IgD-negative memory B cell (primary cell): ENCODE results near the gene POTEF. TPM values are rescaled to one million over a fixed set of nuclear protein-coding genes. Genes with fewer than 3 reads are reported as not detected.
A peak's percentile ranks its signal among the peaks of the same experiment; 100 is the strongest.
"Not testable (repeated sequence)": the region's sequence is repeated elsewhere in the genome, so short reads cannot be mapped to it uniquely, and the experiment has no call there.

Experiments used
- H3K27ac Mint-ChIP-seq, 3 donors: one replicate each; pipeline ENCODE4 v1.8.0; 2020 to 2022; ENCODE audit warnings: mild to moderate bottlenecking in 3 of 3, mixed read lengths in 3 of 3, moderate library complexity in 1 of 3
- H3K27me3 Mint-ChIP-seq: one replicate; pipeline ENCODE4 v1.8.0; 2021; ENCODE audit warnings: mixed read lengths
- H3K36me3 Mint-ChIP-seq: one replicate; pipeline ENCODE4 v1.8.0; 2020; ENCODE audit warnings: mild to moderate bottlenecking, mixed read lengths
- H3K4me1 Mint-ChIP-seq, 3 donors: one replicate each; pipeline ENCODE4 v1.8.0; 2020 to 2022; ENCODE audit warnings: mixed read lengths in 3 of 3, mild to moderate bottlenecking in 1 of 3
- H3K4me3 Mint-ChIP-seq, 4 donors: one replicate each; pipeline ENCODE4 v1.8.0; 2020 to 2022; ENCODE audit warnings: mild to moderate bottlenecking in 4 of 4, mixed read lengths in 4 of 4, moderate library complexity in 3 of 4
- H3K9me3 Mint-ChIP-seq, 3 donors: one replicate each; pipeline ENCODE4 v1.8.0; 2020 to 2021; ENCODE audit warnings: mixed read lengths in 3 of 3, mild to moderate bottlenecking in 1 of 3
- polyA plus RNA-seq: library from polyadenylated mRNA; unstranded; fragments of 300-500 nt; fragmentation: Illumina TruSeq; gene quantifications from one replicate; pipeline ENCODE4 v1.2.3, GENCODE V29; 2021

The POTEF gene
- polyA plus RNA-seq, 1 donor from 2014 or later: not detected

- no peaks in the 10 kb centered on the region for H3K36me3 Mint-ChIP-seq
- peak overlapping the region in 1 of 4 donors; percentile 55 for H3K4me3 Mint-ChIP-seq
- H3K27ac Mint-ChIP-seq: peak overlapping the region; percentile 69 to 98 (median 76)
- H3K9me3 Mint-ChIP-seq: no peaks in the 10 kb centered on the region
- no peaks in the 10 kb centered on the region for H3K27me3 Mint-ChIP-seq
- peaks cover 15 to 19% (median 16%) of the 10 kb centered on the region in 3 donors for H3K4me1 Mint-ChIP-seq
These were observed 27.6 kb upstream of the POTEF start for GRCh38 chr2:130156624-130157004.

- Mint-ChIP-seq H3K27ac (peak overlapping the region; percentile 27 to 98 (median 78)), H3K4me3 (peak overlapping the region in 1 of 4 donors; percentile 55), H3K4me1 (peaks cover 15 to 19% (median 16%) of the 10 kb centered on the region in 3 donors)
- H3K27me3 Mint-ChIP-seq, H3K36me3 Mint-ChIP-seq, H3K9me3 Mint-ChIP-seq: not testable (repeated sequence)
These were observed 27.1 kb upstream of the POTEF start for GRCh38 chr2:130155956-130156623.

- peak overlapping the region; percentile 27 to 78 (median 48) for H3K27ac Mint-ChIP-seq
- H3K36me3 Mint-ChIP-seq: no peaks in the 10 kb centered on the region
- H3K4me1 Mint-ChIP-seq: peaks cover 15 to 19% (median 16%) of the 10 kb centered on the region in 3 donors
- H3K27me3 Mint-ChIP-seq: no peaks in the 10 kb centered on the region
- no peak overlapping the region for H3K4me3 Mint-ChIP-seq
- H3K9me3 Mint-ChIP-seq: no peaks in the 10 kb centered on the region
These were observed 26.0 kb upstream of the POTEF start for GRCh38 chr2:130154773-130155765.

GRCh38 chr2:130154423-130154770, 25.4 kb upstream of the POTEF start:
- H3K9me3 Mint-ChIP-seq, H3K36me3 Mint-ChIP-seq, H3K27ac Mint-ChIP-seq: not testable (repeated sequence)

GRCh38 chr2:130153721-130154422, 24.9 kb upstream of the POTEF start:
- not testable (repeated sequence) for H3K9me3 Mint-ChIP-seq, H3K27me3 Mint-ChIP-seq, H3K36me3 Mint-ChIP-seq, H3K4me3 Mint-ChIP-seq, H3K27ac Mint-ChIP-seq
- peaks cover 15 to 19% (median 15%) of the 10 kb centered on the region in 3 donors for H3K4me1 Mint-ChIP-seq

More at GRCh38 chr2:130154423-130154770, 25.4 kb upstream of the POTEF start:
- H3K4me3 Mint-ChIP-seq, H3K27me3 Mint-ChIP-seq: not testable (repeated sequence)
- peaks cover 15 to 19% (median 15%) of the 10 kb centered on the region in 3 donors for H3K4me1 Mint-ChIP-seq

- no peak overlapping the region for H3K27ac Mint-ChIP-seq
- no peaks in the 10 kb centered on the region for H3K27me3 Mint-ChIP-seq
- H3K36me3 Mint-ChIP-seq: no peaks in the 10 kb centered on the region
- H3K4me3 Mint-ChIP-seq: no peak overlapping the region
- no peaks in the 10 kb centered on the region for H3K9me3 Mint-ChIP-seq
- H3K4me1 Mint-ChIP-seq: peaks cover 7 to 15% (median 9%) of the 10 kb centered on the region in 3 donors
These were observed 24.0 kb upstream of the POTEF start for GRCh38 chr2:130152816-130153595.

GRCh38 chr2:130152136-130152815, 23.3 kb upstream of the POTEF start:
- not testable (repeated sequence) for H3K36me3 Mint-ChIP-seq, H3K9me3 Mint-ChIP-seq, H3K4me1 Mint-ChIP-seq, H3K27ac Mint-ChIP-seq, H3K27me3 Mint-ChIP-seq, H3K4me3 Mint-ChIP-seq

GRCh38 chr2:130151145-130151512, 22.1 kb upstream of the POTEF start:
- not testable (repeated sequence) for H3K36me3 Mint-ChIP-seq, H3K27ac Mint-ChIP-seq, H3K4me1 Mint-ChIP-seq, H3K4me3 Mint-ChIP-seq, H3K9me3 Mint-ChIP-seq, H3K27me3 Mint-ChIP-seq

GRCh38 chr2:130150181-130151144, 21.4 kb upstream of the POTEF start:
- Mint-ChIP-seq H3K36me3 (no peaks in the 10 kb centered on the region), H3K4me3 (peak overlapping the region in 1 of 4 donors; percentile 60), H3K27me3 (no peaks in the 10 kb centered on the region), H3K27ac (no peak overlapping the region), H3K4me1 (peaks cover 0 to 3% (median 0%) of the 10 kb centered on the region in 3 donors), H3K9me3 (no peaks in the 10 kb centered on the region)

- not testable (repeated sequence) for H3K36me3 Mint-ChIP-seq, H3K4me3 Mint-ChIP-seq, H3K4me1 Mint-ChIP-seq, H3K27me3 Mint-ChIP-seq, H3K9me3 Mint-ChIP-seq
- peak overlapping the region in 1 of 3 donors; percentile 16 for H3K27ac Mint-ChIP-seq
These were observed 19.5 kb upstream of the POTEF start for GRCh38 chr2:130148515-130148914.

- Mint-ChIP-seq H3K27me3 (peaks cover 10% of the 10 kb centered on the region), H3K4me3 (peak within 1 kb of the TSS; percentile 81 to 92 (median 86)), H3K27ac (peak within 1 kb of the TSS in 2 of 3 donors; percentile 77 to 83)
- not testable (repeated sequence) for H3K36me3 Mint-ChIP-seq, H3K9me3 Mint-ChIP-seq, H3K4me1 Mint-ChIP-seq
These were observed 16.0 kb upstream of the POTEF start, which contains the start of gene CCDC74B for GRCh38 chr2:130145006-130145414. Gene CCDC74B, minus strand, starts transcription at chr2:130145112. Its CDS starts 116 bp downstream, at chr2:130144996.

- not testable (repeated sequence) for H3K9me3 Mint-ChIP-seq, H3K36me3 Mint-ChIP-seq, H3K4me1 Mint-ChIP-seq
- peaks cover 10% of the 10 kb centered on the region for H3K27me3 Mint-ChIP-seq
- peak overlapping the region; percentile 46 to 91 (median 80) for H3K4me3 Mint-ChIP-seq
- H3K27ac Mint-ChIP-seq: peak overlapping the region in 1 of 3 donors; percentile 45
These were observed 14.4 kb upstream of the POTEF start for GRCh38 chr2:130143266-130144039.
